ENCODE data around the gene INIP. TPM values are rescaled to one million over a fixed set of nuclear protein-coding genes. Genes with fewer than 3 reads are reported as not detected.

Gene INIP
- total RNA-seq, 1 donor from 2014 or later = 37.8 TPM

- no peak overlapping the region for H3K27ac ChIP-seq
- no peak overlapping the region for H3K4me3 ChIP-seq
- no peaks in the 10 kb centered on the region for H3K4me1 ChIP-seq
- H3K9me3 ChIP-seq = no peaks in the 10 kb centered on the region
- intact Hi-C loops (cut with DNase I) = no loop called here
- H3K27me3 ChIP-seq = no peaks in the 10 kb centered on the region
- DNase-seq (ENCODE audit: low spot score in 2 of 2) = no peak
- no peaks in the 10 kb centered on the region for H3K36me3 ChIP-seq
- peak in 1 of 3 experiments; percentile 6 for TF ChIP-seq CTCF (IDR thresholded peaks at IDR 0.05)
Measured at GRCh38 chr9:112705768-112706427, 12.0 kb downstream of the INIP start.

- Histone ChIP-seq H3K36me3 (no peaks in the 10 kb centered on the region), H3K27ac (no peak overlapping the region), H3K4me1 (no peaks in the 10 kb centered on the region), H3K27me3 (no peaks in the 10 kb centered on the region), H3K9me3 (no peaks in the 10 kb centered on the region), H3K4me3 (no peak overlapping the region)
- DNase-seq (ENCODE audit: low spot score in 2 of 2) = no peak
- TF ChIP-seq CTCF (IDR thresholded peaks at IDR 0.05) = no peak
- intact Hi-C loops (cut with DNase I) = no loop called here
Measured at GRCh38 chr9:112703304-112703703, 14.6 kb downstream of the INIP start.

- intact Hi-C loops (cut with DNase I) = no loop called here
- no peak overlapping the region for H3K4me3 ChIP-seq
- H3K9me3 ChIP-seq = no peaks in the 10 kb centered on the region
- peaks cover 0 to 7% of the 10 kb centered on the region in 2 donors for H3K36me3 ChIP-seq
- no peak for TF ChIP-seq CTCF (IDR thresholded peaks at IDR 0.05)
- no peaks in the 10 kb centered on the region for H3K4me1 ChIP-seq
- no peak for DNase-seq (ENCODE audit: low spot score in 2 of 2)
- no peak overlapping the region for H3K27ac ChIP-seq
- H3K27me3 ChIP-seq = no peaks in the 10 kb centered on the region
Measured at GRCh38 chr9:112700085-112700484, 17.8 kb downstream of the INIP start.

GRCh38 chr9:112699230-112699629, 18.7 kb downstream of the INIP start:
- Histone ChIP-seq H3K36me3 (peaks cover 0 to 7% of the 10 kb centered on the region in 2 donors), H3K27me3 (no peaks in the 10 kb centered on the region), H3K4me1 (no peaks in the 10 kb centered on the region), H3K9me3 (no peaks in the 10 kb centered on the region), H3K27ac (no peak overlapping the region), H3K4me3 (no peak overlapping the region)
- no peak for TF ChIP-seq CTCF (IDR thresholded peaks at IDR 0.05)
- no peak for DNase-seq (ENCODE audit: low spot score in 2 of 2)
- intact Hi-C loops (cut with DNase I) = no loop called here

GRCh38 chr9:112696461-112696860, 21.5 kb downstream of the INIP start:
- Histone ChIP-seq H3K4me3 (no peak overlapping the region), H3K4me1 (no peaks in the 10 kb centered on the region), H3K27ac (no peak overlapping the region), H3K27me3 (no peaks in the 10 kb centered on the region), H3K9me3 (no peaks in the 10 kb centered on the region), H3K36me3 (peaks cover 11 to 26% of the 10 kb centered on the region in 2 donors)
- no peak for DNase-seq (ENCODE audit: low spot score in 2 of 2)
- no peak for TF ChIP-seq CTCF (IDR thresholded peaks at IDR 0.05)
- intact Hi-C loops (cut with DNase I) = no loop called here

All from ascending aorta (tissue), 2 donors.